ENCODE measurements around the gene DNAJC13. TPM values are rescaled to one million over a fixed set of nuclear protein-coding genes. Genes with fewer than 3 reads are reported as not detected.

Gene DNAJC13
- total RNA-seq, 4 donors from 2014 or later, result 21.9 to 35.2 (median 26.5) TPM

DNA sequence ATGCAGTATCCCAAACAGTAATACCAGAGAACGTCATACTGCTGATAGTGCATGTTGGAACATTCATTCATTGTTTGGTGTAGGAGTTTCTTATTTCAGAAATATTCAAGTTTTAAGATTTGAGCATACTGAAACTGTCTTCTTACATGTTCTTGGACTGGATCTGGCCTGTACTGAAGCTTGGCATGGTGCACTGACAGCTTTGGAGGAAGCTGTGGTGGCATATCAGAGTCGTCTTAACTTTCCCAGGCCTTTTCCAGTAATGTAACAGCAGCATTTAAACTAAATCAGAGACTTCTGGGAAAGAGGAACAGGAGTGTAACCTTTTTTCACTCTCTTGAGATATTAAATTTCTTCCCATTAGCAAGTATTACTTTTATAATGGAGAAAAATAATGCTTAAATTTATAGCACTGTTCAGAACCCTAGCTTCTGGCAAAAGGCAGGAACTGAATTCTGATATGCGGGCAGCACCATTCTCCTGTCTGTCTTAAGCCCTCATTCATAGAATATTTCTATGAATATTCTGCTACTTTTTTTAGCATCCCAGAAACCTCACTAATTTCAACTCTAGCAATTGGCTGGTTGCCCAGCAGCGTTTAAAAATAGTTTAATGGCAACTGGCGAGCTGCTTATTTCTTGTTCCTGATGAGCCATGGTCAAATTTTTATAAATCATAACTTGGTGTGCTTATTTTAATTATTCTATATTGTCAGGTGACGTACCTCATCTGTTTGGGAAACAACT, 31.1 kb downstream of the DNAJC13 start:
- peak overlapping the region; percentile 34 to 66 (median 44) for H3K27ac ChIP-seq
- in situ Hi-C loops (cut with MboI; ENCODE audit: low sequenced_read_pairs in 4 of 4), result no loop called here
- intact Hi-C loops (cut with DNase I; ENCODE audit: low total_unique reads), result loop anchor here (5.0 kb wide), 1 partner anchor 96 kb away; no protein-coding TSS in a partner anchor
- no peaks in the 10 kb centered on the region for H3K27me3 ChIP-seq
- H3K36me3 ChIP-seq, result peaks cover 0 to 13% of the 10 kb centered on the region in 2 donors
- ATAC-seq (peak; percentile 67 to 78), DNase-seq (peak; percentile 11 to 19)
- peaks cover 18 to 25% of the 10 kb centered on the region in 2 donors for H3K4me1 ChIP-seq
- TF ChIP-seq, protein P1, sequence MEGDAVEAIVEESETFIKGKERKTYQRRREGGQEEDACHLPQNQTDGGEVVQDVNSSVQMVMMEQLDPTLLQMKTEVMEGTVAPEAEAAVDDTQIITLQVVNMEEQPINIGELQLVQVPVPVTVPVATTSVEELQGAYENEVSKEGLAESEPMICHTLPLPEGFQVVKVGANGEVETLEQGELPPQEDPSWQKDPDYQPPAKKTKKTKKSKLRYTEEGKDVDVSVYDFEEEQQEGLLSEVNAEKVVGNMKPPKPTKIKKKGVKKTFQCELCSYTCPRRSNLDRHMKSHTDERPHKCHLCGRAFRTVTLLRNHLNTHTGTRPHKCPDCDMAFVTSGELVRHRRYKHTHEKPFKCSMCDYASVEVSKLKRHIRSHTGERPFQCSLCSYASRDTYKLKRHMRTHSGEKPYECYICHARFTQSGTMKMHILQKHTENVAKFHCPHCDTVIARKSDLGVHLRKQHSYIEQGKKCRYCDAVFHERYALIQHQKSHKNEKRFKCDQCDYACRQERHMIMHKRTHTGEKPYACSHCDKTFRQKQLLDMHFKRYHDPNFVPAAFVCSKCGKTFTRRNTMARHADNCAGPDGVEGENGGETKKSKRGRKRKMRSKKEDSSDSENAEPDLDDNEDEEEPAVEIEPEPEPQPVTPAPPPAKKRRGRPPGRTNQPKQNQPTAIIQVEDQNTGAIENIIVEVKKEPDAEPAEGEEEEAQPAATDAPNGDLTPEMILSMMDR (IDR thresholded peaks at IDR 0.05 in 4 of 5, conservative IDR thresholded peaks at IDR 0.05 in 1 of 5), result no peak
- H3K9me3 ChIP-seq, result no peaks in the 10 kb centered on the region
- H3K4me3 ChIP-seq, result no peak overlapping the region

DNA sequence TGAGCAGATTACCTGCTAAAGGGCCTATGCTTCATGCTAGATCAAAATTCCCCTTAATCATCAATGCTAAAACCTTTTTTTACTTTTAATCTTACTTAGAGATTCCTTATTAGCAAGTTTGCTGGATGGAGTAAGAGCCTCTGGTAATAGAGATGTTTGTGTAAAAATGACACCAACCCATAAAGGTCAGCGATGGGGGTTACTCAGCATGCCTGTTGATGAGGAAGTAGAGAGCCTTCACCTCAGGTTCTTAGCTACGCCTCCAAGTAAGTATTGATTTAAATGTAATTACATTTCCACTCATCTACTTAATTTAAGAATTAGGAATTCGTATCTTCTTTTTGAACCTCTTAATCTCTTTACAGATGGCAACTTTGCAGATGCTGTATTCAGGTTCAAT, 38.8 kb downstream of the DNAJC13 start:
- intact Hi-C loops (cut with DNase I; ENCODE audit: low total_unique reads), result no loop called here
- in situ Hi-C loops (cut with MboI; ENCODE audit: low sequenced_read_pairs in 4 of 4), result no loop called here
- H3K4me3 ChIP-seq, result no peak overlapping the region

DNA sequence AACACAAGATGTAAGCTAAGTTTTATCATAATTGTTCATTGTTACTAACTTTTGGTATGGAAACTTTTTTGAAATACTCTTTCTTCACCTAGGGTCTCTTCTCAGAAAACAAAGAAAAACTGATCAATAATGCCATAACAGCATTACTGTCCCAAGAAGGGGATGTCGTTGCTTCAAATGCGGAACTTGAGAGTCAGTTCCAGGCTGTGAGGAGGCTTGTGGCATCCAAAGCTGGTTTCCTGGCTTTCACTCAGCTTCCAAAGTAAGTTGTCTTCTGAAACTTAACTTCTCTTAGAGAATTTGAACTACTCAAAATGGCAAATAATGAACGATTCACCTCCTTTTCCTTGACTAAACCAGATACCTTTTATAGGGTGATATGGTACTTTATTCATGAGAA, 39.3 kb downstream of the DNAJC13 start:
- no peaks in the 10 kb centered on the region for H3K27me3 ChIP-seq
- no peaks in the 10 kb centered on the region for H3K4me1 ChIP-seq
- no peak for ATAC-seq
- in situ Hi-C loops (cut with MboI; ENCODE audit: low sequenced_read_pairs in 4 of 4), result no loop called here
- H3K36me3 ChIP-seq, result peaks cover 0 to 79% of the 10 kb centered on the region in 2 donors
- intact Hi-C loops (cut with DNase I; ENCODE audit: low total_unique reads), result no loop called here
- no peaks in the 10 kb centered on the region for H3K9me3 ChIP-seq
- no peak overlapping the region for H3K4me3 ChIP-seq
- DNase-seq, result no peak
- no peak overlapping the region for H3K27ac ChIP-seq
- TF ChIP-seq, protein P1 (IDR thresholded peaks at IDR 0.05 in 4 of 5, conservative IDR thresholded peaks at IDR 0.05 in 1 of 5), result no peak
- TF ChIP-seq POLR2A (IDR thresholded peaks at IDR 0.05), result no peak

More for the DNA sequence above, 38.8 kb downstream of the DNAJC13 start:
- DNase-seq (no peak), ATAC-seq (no peak)
- H3K4me1 ChIP-seq, result no peaks in the 10 kb centered on the region
- H3K9me3 ChIP-seq, result no peaks in the 10 kb centered on the region
- TF ChIP-seq POLR2A (IDR thresholded peaks at IDR 0.05), result no peak
- TF ChIP-seq, protein P1 (IDR thresholded peaks at IDR 0.05 in 4 of 5, conservative IDR thresholded peaks at IDR 0.05 in 1 of 5), result no peak
- no peak overlapping the region for H3K27ac ChIP-seq
- peaks cover 0 to 75% of the 10 kb centered on the region in 2 donors for H3K36me3 ChIP-seq
- no peaks in the 10 kb centered on the region for H3K27me3 ChIP-seq

DNA sequence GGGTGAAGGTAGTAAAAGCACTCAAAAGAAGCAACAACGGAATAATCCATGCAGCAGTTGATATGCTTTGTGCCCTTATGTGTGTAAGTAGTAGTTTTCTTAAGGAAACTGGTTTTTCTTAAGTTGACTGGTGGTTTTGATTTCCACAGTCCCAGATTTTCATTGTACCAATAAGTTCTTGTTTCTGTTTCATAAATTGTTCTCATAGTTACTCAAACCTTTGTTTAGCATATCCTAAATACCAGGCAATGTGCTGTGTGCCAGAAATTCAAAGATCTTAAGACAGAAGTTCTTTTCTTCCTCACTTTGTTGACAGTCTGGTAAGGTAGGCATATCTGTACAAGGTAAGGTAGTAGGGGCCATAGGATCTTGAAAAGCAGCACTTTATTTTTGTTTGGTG, 40.0 kb downstream of the DNAJC13 start:
- Histone ChIP-seq H3K4me1 (no peaks in the 10 kb centered on the region), H3K4me3 (no peak overlapping the region), H3K36me3 (peaks cover 0 to 80% of the 10 kb centered on the region in 2 donors), H3K9me3 (no peaks in the 10 kb centered on the region), H3K27me3 (no peaks in the 10 kb centered on the region), H3K27ac (no peak overlapping the region)
- no peak for ATAC-seq
- DNase-seq, result no peak
- in situ Hi-C loops (cut with MboI; ENCODE audit: low sequenced_read_pairs in 4 of 4), result no loop called here
- intact Hi-C loops (cut with DNase I; ENCODE audit: low total_unique reads), result no loop called here
- no peak for TF ChIP-seq POLR2A (IDR thresholded peaks at IDR 0.05)
- TF ChIP-seq, protein P1 (IDR thresholded peaks at IDR 0.05 in 4 of 5, conservative IDR thresholded peaks at IDR 0.05 in 1 of 5), result no peak

All from gastrocnemius medialis (tissue), 4 donors.